MM.1S (cell line): ENCODE results near the gene PHC1.

Experiments used
- CTCF ChIP-seq: fragments of 300-600 bp; sonication (generic); IDR thresholded peaks from 2 replicates; pipeline ENCODE4 v1.5.1; 2016; ENCODE audit warnings: antibody characterized with exemption, low read length, mixed read lengths
- EZH2phosphoT487 ChIP-seq: fragments of 300-600 bp; sonication (generic); IDR thresholded peaks from 2 replicates; pipeline ENCODE4 v1.6.1; 2018; ENCODE audit warnings: antibody characterized with exemption, low read length

- TF ChIP-seq CTCF (no peak), EZH2phosphoT487 (no peak)
These were observed 612 bp downstream of the PHC1 start for GRCh38 chr12:8914716-8915526.
